Naive thymus-derived CD4-positive, alpha-beta T cell (primary cell): Measurements from ENCODE around the gene POLR2E. TPM values are rescaled to one million over a fixed set of nuclear protein-coding genes. Genes with fewer than 3 reads are reported as not detected.

Experiments
- ATAC-seq: fragments of 150-1000 bp; cut with Tn5 transposase; 2 replicates; pipeline ENCODE4 v1.10.0; 2021; ENCODE audit warnings: mild to moderate bottlenecking, moderate library complexity
- CTCF ChIA-PET: fragments of 350-600 bp; sonication (Branson Sonifier 250); formaldehyde crosslinking; loops from one replicate; lab custom pipeline; 2021; ENCODE audit warnings: antibody characterized with exemption; lab: Charles Lee
- POLR2A ChIA-PET: fragments of 350-600 bp; sonication (Branson Sonifier 250); formaldehyde crosslinking; loops from one replicate; lab custom pipeline; 2021; ENCODE audit warnings: antibody characterized with exemption, inconsistent platforms; lab: Charles Lee
- DNase-seq, 9 donors: peaks; one replicate each; pipeline versions ENCODE4 v3.0.0 to v3.0.0-alpha.2; 2020 to 2022; ENCODE audit warnings: mixed read lengths in 1 of 9
- H3K27ac ChIP-seq: one replicate; pipeline ENCODE4 v1.7.0; 2013; ENCODE audit warnings: mild to moderate bottlenecking, low read depth, low read length, moderate library complexity
- H3K27me3 ChIP-seq, 2 donors: one replicate each; pipeline ENCODE4 v1.7.0; 2013; ENCODE audit warnings: low read length in 2 of 2, mild to moderate bottlenecking in 2 of 2, moderate library complexity in 2 of 2; ENCODE audit not compliant: control insufficient read depth in 2 of 2, insufficient read depth in 2 of 2
- H3K36me3 ChIP-seq, 3 experiments: 1 replicate in 2 of 3; 2 replicates in 1 of 3; pipeline ENCODE4 v1.7.0; 2013; ENCODE audit warnings: low read length in 3 of 3, mild to moderate bottlenecking in 3 of 3, moderate library complexity in 1 of 3; ENCODE audit not compliant: insufficient read depth in 3 of 3, control insufficient read depth in 2 of 3
- H3K4me1 ChIP-seq, 2 donors: one replicate each; pipeline ENCODE4 v1.7.0; 2013; ENCODE audit warnings: low read length in 2 of 2, mild to moderate bottlenecking in 2 of 2, moderate library complexity in 1 of 2; ENCODE audit not compliant: control insufficient read depth in 2 of 2, insufficient read depth in 2 of 2
- H3K4me3 ChIP-seq: 2 replicates; pipeline ENCODE4 v1.7.0; 2013; ENCODE audit warnings: mild to moderate bottlenecking, low read length
- H3K9me3 ChIP-seq, 3 experiments: 1 replicate in 2 of 3; 2 replicates in 1 of 3; pipeline ENCODE4 v1.7.0; 2013; ENCODE audit warnings: low read length in 3 of 3; ENCODE audit not compliant: control insufficient read depth in 2 of 3
- H3K27ac Mint-ChIP-seq, 9 donors: one replicate each; pipeline ENCODE4 v1.8.0; 2020 to 2022; ENCODE audit warnings: mixed read lengths in 9 of 9, mild to moderate bottlenecking in 8 of 9, moderate library complexity in 5 of 9, inconsistent platforms in 2 of 9
- H3K27me3 Mint-ChIP-seq, 5 donors: one replicate each; pipeline ENCODE4 v1.8.0; 2021 to 2022; ENCODE audit warnings: mixed read lengths in 5 of 5, mild to moderate bottlenecking in 1 of 5
- H3K36me3 Mint-ChIP-seq, 5 donors: one replicate each; pipeline ENCODE4 v1.8.0; 2020 to 2022; ENCODE audit warnings: mixed read lengths in 5 of 5, mild to moderate bottlenecking in 3 of 5, inconsistent platforms in 1 of 5
- H3K4me1 Mint-ChIP-seq, 7 donors: one replicate each; pipeline ENCODE4 v1.8.0; 2020 to 2022; ENCODE audit warnings: mixed read lengths in 7 of 7, mild to moderate bottlenecking in 3 of 7, inconsistent platforms in 1 of 7
- H3K4me3 Mint-ChIP-seq, 10 donors: one replicate each; pipeline ENCODE4 v1.8.0; 2020 to 2022; ENCODE audit warnings: mild to moderate bottlenecking in 10 of 10, mixed read lengths in 10 of 10, moderate library complexity in 6 of 10, inconsistent platforms in 2 of 10
- H3K9me3 Mint-ChIP-seq, 11 donors: one replicate each; pipeline ENCODE4 v1.8.0; 2020 to 2022; ENCODE audit warnings: mixed read lengths in 11 of 11, mild to moderate bottlenecking in 4 of 11, inconsistent platforms in 1 of 11, moderate library complexity in 1 of 11
- intact Hi-C, 2 donors: fragments of 100-400 bp; cut with micrococcal nuclease; formaldehyde crosslinking; loops; one replicate each; pipeline ENCODE4 v1.15.1; 2023
- polyA plus RNA-seq, 2 donors: library from polyadenylated mRNA; unstranded; fragments of 300-500 nt; fragmentation: Illumina TruSeq; gene quantifications; one replicate each; pipeline ENCODE4 v1.2.3, GENCODE V29; 2021
- total RNA-seq, 6 experiments: library from RNA in 5 of 6; stranded (reverse) in 5 of 6; gene quantifications; 1 replicate in 5 of 6; 2 replicates in 1 of 6; pipeline ENCODE4 v1.2.3 and lab custom pipeline; 2021 to 2026

POLR2E gene
- total and polyA plus RNA-seq, 7 experiments from 2014 or later, result 75.3 to 179 (median 82.8) TPM

DNA sequence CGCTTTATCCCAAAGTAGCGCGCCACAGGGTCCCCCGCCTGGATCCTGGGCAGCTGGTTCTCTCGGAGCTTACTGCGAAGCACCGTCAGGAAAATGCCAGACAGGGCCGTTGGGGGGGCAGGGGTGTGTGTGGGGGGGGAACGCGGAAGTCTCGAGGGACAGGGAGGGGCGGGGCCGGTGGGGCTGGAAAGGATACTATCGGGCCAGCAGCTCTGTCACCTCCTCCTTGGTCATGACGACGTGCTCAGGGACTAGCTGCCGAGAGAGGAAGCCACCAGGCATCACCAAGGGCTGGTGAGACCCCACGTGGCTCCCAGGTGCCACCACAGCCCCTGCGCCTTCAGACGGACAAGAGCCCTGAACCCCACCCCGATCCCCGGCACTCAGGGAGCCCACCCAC lies 5.3 kb downstream of the POLR2E start:
- intact Hi-C loops, result no loop called here
- no peak overlapping the region for H3K27ac ChIP-seq
- peaks cover 5 to 66% (median 8%) of the 10 kb centered on the region in 3 experiments for H3K36me3 ChIP-seq
- Mint-ChIP-seq H3K27me3 (no peaks in the 10 kb centered on the region), H3K9me3 (peaks cover 0 to 10% (median 0%) of the 10 kb centered on the region in 11 donors), H3K4me3 (peak overlapping the region in 3 of 10 donors; percentile 16 to 70 (median 48)), H3K4me1 (peaks cover 22 to 59% (median 37%) of the 10 kb centered on the region in 7 donors), H3K27ac (peak overlapping the region in 3 of 9 donors; percentile 54 to 78 (median 78)), H3K36me3 (peaks cover 3 to 18% (median 8%) of the 10 kb centered on the region in 5 donors)
- H3K27me3 ChIP-seq, result no peaks in the 10 kb centered on the region
- H3K9me3 ChIP-seq, result no peaks in the 10 kb centered on the region
- CTCF ChIA-PET, result interaction anchor here (0.8 to 2.0 kb wide), 3 partner anchors 10 to 32 kb away, joined by 3 to 11 read pairs (median 3); no protein-coding TSS in a partner anchor
- peaks cover 35 to 39% of the 10 kb centered on the region in 2 donors for H3K4me1 ChIP-seq
- POLR2A ChIA-PET, result interaction anchor here (1.0 to 38.6 kb wide), 6 partner anchors 0 to 65 kb away, joined by 5 to 2022 read pairs (median 264); partner anchors contain the start of genes ABCA7, ARHGAP45, CNN2 and GPX4
- DNase-seq (peak in 4 of 9 donors; percentile 25 to 38 (median 32)), ATAC-seq (peak; percentile 24)
- no peak overlapping the region for H3K4me3 ChIP-seq

DNA sequence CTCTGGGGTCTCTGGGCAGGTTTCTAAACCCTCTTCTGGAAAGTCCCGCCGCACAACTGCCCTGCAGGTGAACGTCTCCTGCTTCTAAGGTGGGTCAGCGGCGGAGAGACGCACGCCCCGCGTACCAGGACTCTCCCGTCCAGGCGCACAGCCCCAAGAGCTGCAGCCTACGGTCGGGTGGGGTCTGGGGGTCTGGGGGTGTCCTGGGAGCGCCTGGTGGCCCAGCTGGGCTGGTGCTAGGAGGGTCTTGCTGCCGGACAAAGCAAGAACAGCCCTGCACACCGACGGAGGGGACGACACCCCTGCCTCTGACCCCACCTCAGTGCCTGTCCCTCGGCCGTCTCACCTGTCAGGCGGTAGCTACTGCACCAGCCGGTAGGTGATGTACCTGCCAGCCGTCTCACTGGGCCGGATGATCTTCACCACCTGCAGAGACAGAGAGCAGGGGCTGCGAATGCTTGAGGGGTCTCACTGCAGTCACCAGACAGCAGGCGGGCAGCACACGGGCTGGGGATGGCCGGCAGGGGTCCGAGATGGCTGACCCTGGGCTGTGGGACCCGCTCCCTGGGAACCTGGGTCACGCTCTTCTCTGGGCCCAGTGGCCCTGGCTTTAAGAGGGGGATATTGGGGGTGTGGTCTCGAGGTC lies 5.9 kb downstream of the POLR2E start:
- H3K36me3 Mint-ChIP-seq, result peaks cover 5 to 23% (median 9%) of the 10 kb centered on the region in 5 donors
- no peak for ATAC-seq
- intact Hi-C loops, result no loop called here
- H3K27ac ChIP-seq, result peak overlapping the region; percentile 84
- H3K9me3 Mint-ChIP-seq, result peaks cover 0 to 10% (median 0%) of the 10 kb centered on the region in 11 donors
- ChIA-PET POLR2A (interaction anchor here (0.5 to 38.6 kb wide), 8 partner anchors 1 to 93 kb away, joined by 3 to 2022 read pairs (median 24); partner anchors contain the start of genes ABCA7, ARHGAP45, CNN2 and GPX4), CTCF (interaction anchor here (0.6 to 2.1 kb wide), 8 partner anchors 9 to 105 kb away, joined by 3 to 11 read pairs (median 4); no protein-coding TSS in a partner anchor)
- peaks cover 27 to 63% (median 41%) of the 10 kb centered on the region in 7 donors for H3K4me1 Mint-ChIP-seq
- H3K27me3 Mint-ChIP-seq, result no peaks in the 10 kb centered on the region
- peak overlapping the region in 7 of 9 donors; percentile 18 to 98 (median 74) for H3K27ac Mint-ChIP-seq
- H3K4me3 Mint-ChIP-seq, result peak overlapping the region in 5 of 10 donors; percentile 12 to 70 (median 58)
- no peaks in the 10 kb centered on the region for H3K27me3 ChIP-seq
- peaks cover 32 to 38% of the 10 kb centered on the region in 2 donors for H3K4me1 ChIP-seq
- H3K4me3 ChIP-seq, result no peak overlapping the region
- no peaks in the 10 kb centered on the region for H3K9me3 ChIP-seq
- H3K36me3 ChIP-seq, result peaks cover 10 to 69% (median 14%) of the 10 kb centered on the region in 3 experiments
- DNase-seq, result peak in 1 of 9 donors; percentile 29

DNA sequence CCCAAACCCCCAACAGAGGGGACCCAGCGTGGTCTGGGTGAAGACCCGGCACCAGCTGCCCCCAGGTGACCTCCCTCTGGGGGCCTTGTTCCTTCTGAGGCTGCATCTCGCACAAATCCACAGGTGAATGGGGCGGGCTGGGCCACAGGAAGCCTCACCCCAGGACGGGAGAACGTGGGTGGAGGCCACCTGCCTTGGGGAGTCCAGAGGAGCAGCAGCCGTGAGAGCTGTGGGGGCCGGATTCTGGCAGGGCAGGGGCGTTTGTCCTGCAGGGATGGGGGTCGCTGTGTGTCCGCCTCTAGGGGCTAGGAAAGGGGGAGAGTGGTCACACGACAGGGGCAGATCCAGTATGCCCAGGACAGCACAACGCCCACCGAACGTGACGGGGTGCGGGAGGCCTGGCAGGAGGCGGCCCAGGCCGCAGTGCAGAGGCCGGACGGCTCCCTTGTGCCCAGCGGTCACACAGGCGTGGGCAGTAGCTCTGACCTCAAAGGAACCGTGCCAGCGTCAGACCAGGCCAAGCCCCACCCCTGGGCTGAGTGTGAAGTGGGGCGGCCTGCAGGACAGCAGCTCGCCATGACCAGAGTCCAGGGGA lies 6.7 kb downstream of the POLR2E start:
- peak; percentile 13 for ATAC-seq
- intact Hi-C loops, result loop anchor here in 1 of 2 donors (1.0 kb wide), 3 partner anchors 11 to 31 kb away; no protein-coding TSS in a partner anchor
- Mint-ChIP-seq H3K9me3 (peaks cover 0 to 10% (median 0%) of the 10 kb centered on the region in 11 donors), H3K36me3 (peaks cover 5 to 23% (median 10%) of the 10 kb centered on the region in 5 donors), H3K4me3 (peak overlapping the region in 9 of 10 donors; percentile 7 to 73 (median 69)), H3K27me3 (no peaks in the 10 kb centered on the region), H3K27ac (peak overlapping the region; percentile 55 to 98 (median 83)), H3K4me1 (peaks cover 32 to 62% (median 42%) of the 10 kb centered on the region in 7 donors)
- ChIA-PET POLR2A (interaction anchor here (0.6 to 38.6 kb wide), 11 partner anchors 2 to 152 kb away, joined by 3 to 2022 read pairs (median 7); partner anchors contain the start of genes ABCA7, ARHGAP45, CNN2 and GPX4), CTCF (interaction anchor here (0.6 to 2.8 kb wide), 7 partner anchors 10 to 106 kb away, joined by 3 to 11 read pairs (median 4); no protein-coding TSS in a partner anchor)
- peaks cover 15 to 75% (median 16%) of the 10 kb centered on the region in 3 experiments for H3K36me3 ChIP-seq
- H3K4me1 ChIP-seq, result peaks cover 28 to 30% of the 10 kb centered on the region in 2 donors
- no peaks in the 10 kb centered on the region for H3K9me3 ChIP-seq
- peak overlapping the region; percentile 84 for H3K27ac ChIP-seq
- no peak overlapping the region for H3K4me3 ChIP-seq
- H3K27me3 ChIP-seq, result no peaks in the 10 kb centered on the region
- DNase-seq, result peak in 4 of 9 donors; percentile 31 to 58 (median 56)

DNA sequence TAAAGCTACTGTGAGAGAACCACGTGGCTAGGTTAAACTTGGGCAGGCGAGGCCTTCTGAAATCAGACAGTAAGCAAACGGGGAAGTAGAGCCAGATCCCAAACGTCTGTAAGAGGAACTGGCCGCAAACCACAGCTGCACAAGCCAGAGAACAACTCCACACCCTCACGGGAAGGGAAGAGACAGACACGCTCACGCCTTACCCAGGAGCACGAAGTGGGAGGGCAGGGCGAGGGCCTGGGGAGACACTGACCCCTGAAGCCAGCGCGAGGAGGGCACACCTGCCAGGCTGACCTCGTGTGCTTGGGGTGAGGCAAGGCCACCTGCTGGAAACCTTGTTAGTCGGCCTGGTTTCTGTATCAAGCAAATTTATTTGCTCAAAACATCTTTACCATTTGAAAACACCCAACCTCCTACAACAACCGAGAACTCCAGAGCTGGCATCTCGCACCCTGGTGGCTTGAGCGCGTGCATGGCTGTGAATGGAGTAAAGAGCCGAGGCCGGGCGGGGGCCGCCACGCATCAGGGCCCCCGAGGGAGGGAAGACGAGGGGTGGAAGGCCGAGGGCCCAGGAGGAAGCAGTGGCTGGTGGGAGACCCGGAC lies 7.3 kb downstream of the POLR2E start:
- H3K4me3 ChIP-seq, result no peak overlapping the region

DNA sequence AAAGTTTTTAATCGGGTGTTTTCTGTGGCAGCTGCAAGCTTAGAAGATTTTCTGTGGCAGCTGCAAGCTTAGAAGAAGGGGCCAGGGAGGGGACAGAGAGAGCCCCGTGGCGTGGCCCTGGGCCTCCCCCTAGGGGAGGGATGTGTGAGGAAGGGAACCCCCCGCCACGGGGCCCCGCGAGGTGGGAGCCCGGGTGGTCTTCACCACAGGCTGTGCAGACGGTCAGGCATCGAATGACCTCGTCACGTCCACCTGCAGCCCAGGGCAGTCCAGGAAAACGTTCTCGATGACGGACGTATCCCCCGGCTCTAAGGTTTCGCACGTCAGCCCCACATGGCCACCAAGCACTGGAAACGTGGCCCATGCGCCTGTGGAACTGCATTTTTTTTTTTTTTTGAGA lies 8.6 kb downstream of the POLR2E start:
- peak in 3 of 9 donors; percentile 33 to 43 (median 39) for DNase-seq
- ChIA-PET CTCF (interaction anchor here (0.5 to 2.8 kb wide), 9 partner anchors 12 to 106 kb away, joined by 3 to 12 read pairs (median 5); partner anchors contain the start of gene ARHGAP45), POLR2A (interaction anchor here (0.7 to 38.6 kb wide), 11 partner anchors 4 to 193 kb away, joined by 3 to 2022 read pairs (median 6); partner anchors contain the start of genes ABCA7, ARHGAP45, CNN2 and GPX4)
- Histone ChIP-seq H3K27ac (peak overlapping the region; percentile 84), H3K36me3 (peaks cover 21 to 77% (median 27%) of the 10 kb centered on the region in 3 experiments), H3K4me3 (no peak overlapping the region), H3K9me3 (no peaks in the 10 kb centered on the region), H3K27me3 (no peaks in the 10 kb centered on the region), H3K4me1 (peaks cover 34 to 35% of the 10 kb centered on the region in 2 donors)
- Mint-ChIP-seq H3K27me3 (no peaks in the 10 kb centered on the region), H3K27ac (peak overlapping the region in 5 of 9 donors; percentile 46 to 98 (median 69)), H3K4me1 (peaks cover 26 to 59% (median 43%) of the 10 kb centered on the region in 7 donors), H3K4me3 (peak overlapping the region in 2 of 10 donors; percentile 4 to 13), H3K36me3 (peaks cover 5 to 30% (median 13%) of the 10 kb centered on the region in 5 donors), H3K9me3 (peaks cover 0 to 15% (median 0%) of the 10 kb centered on the region in 11 donors)
- no peak for ATAC-seq
- intact Hi-C loops, result loop anchor here in 1 of 2 donors (2.0 kb wide), 1 partner anchor 18 kb away; no protein-coding TSS in a partner anchor

More for the DNA sequence above, 7.3 kb downstream of the POLR2E start:
- peak overlapping the region; percentile 74 to 98 (median 93) for H3K27ac Mint-ChIP-seq
- peak overlapping the region; percentile 23 to 83 (median 72) for H3K4me3 Mint-ChIP-seq
- Histone ChIP-seq H3K27me3 (no peaks in the 10 kb centered on the region), H3K36me3 (peaks cover 21 to 75% (median 21%) of the 10 kb centered on the region in 3 experiments), H3K9me3 (no peaks in the 10 kb centered on the region), H3K27ac (peak overlapping the region; percentile 84), H3K4me1 (peaks cover 28 to 32% of the 10 kb centered on the region in 2 donors)
- ChIA-PET POLR2A (interaction anchor here (0.6 to 38.6 kb wide), 13 partner anchors 2 to 157 kb away, joined by 3 to 2022 read pairs (median 6); partner anchors contain the start of genes ABCA7, ARHGAP45, CNN2 and GPX4), CTCF (interaction anchor here (1.0 to 2.8 kb wide), 7 partner anchors 10 to 31 kb away, joined by 3 to 11 read pairs (median 4); no protein-coding TSS in a partner anchor)
- ATAC-seq (peak; percentile 72), DNase-seq (peak in 7 of 9 donors; percentile 65 to 71 (median 67))
- H3K36me3 Mint-ChIP-seq, result peaks cover 5 to 23% (median 10%) of the 10 kb centered on the region in 5 donors
- peaks cover 0 to 10% (median 0%) of the 10 kb centered on the region in 11 donors for H3K9me3 Mint-ChIP-seq
- H3K4me1 Mint-ChIP-seq, result peaks cover 26 to 59% (median 36%) of the 10 kb centered on the region in 7 donors
- intact Hi-C loops, result loop anchor here (1.0 to 2.0 kb wide), 4 partner anchors 11 to 31 kb away; no protein-coding TSS in a partner anchor
- H3K27me3 Mint-ChIP-seq, result no peaks in the 10 kb centered on the region
